Central memory CD8-positive, alpha-beta T cell (primary cell): ENCODE data around the gene TENM3.
"Not testable (repeated sequence)": the region's sequence is repeated elsewhere in the genome, so short reads cannot be mapped to it uniquely, and the experiment has no call there.

ENCODE experiments used
- ATAC-seq: fragments of 150-1000 bp; cut with Tn5 transposase; replicated peaks from 2 replicates; pipeline ENCODE4 v1.10.0; 2022; ENCODE audit warnings: mild to moderate bottlenecking, moderate FRiP score, moderate number of reproducible peaks; ENCODE audit not compliant: poor library complexity, severe bottlenecking; ENCODE audit errors: extremely low read depth
- DNase-seq, 2 donors: peaks; one replicate each; pipeline ENCODE4 v3.0.0; 2021; ENCODE audit warnings: low spot score in 2 of 2
- H3K27ac Mint-ChIP-seq: one replicate; pipeline ENCODE4 v1.8.0; 2022; ENCODE audit warnings: low read depth, mild to moderate bottlenecking, moderate library complexity, mixed read lengths
- H3K27me3 Mint-ChIP-seq: one replicate; pipeline ENCODE4 v1.8.0; 2022; ENCODE audit warnings: mixed read lengths
- H3K36me3 Mint-ChIP-seq: one replicate; pipeline ENCODE4 v1.8.0; 2022; ENCODE audit warnings: mild to moderate bottlenecking, moderate library complexity, mixed read lengths; ENCODE audit not compliant: insufficient read depth
- H3K4me1 Mint-ChIP-seq: one replicate; pipeline ENCODE4 v1.8.0; 2022; ENCODE audit warnings: mixed read lengths
- H3K4me3 Mint-ChIP-seq: one replicate; pipeline ENCODE4 v1.8.0; 2022; ENCODE audit warnings: mild to moderate bottlenecking, moderate library complexity, mixed read lengths
- H3K9me3 Mint-ChIP-seq: one replicate; pipeline ENCODE4 v1.8.0; 2022; ENCODE audit warnings: mixed read lengths

The TENM3 gene

GRCh38 chr4:182382941-182383340 lies 139.7 kb downstream of the TENM3 start:
- Mint-ChIP-seq H3K36me3 (no peaks in the 10 kb centered on the region), H3K27me3 (no peaks in the 10 kb centered on the region), H3K27ac (no peak overlapping the region), H3K4me3 (no peak overlapping the region), H3K9me3 (no peaks in the 10 kb centered on the region), H3K4me1 (no peaks in the 10 kb centered on the region)
- ATAC-seq (no peak), DNase-seq (no peak)

DNA sequence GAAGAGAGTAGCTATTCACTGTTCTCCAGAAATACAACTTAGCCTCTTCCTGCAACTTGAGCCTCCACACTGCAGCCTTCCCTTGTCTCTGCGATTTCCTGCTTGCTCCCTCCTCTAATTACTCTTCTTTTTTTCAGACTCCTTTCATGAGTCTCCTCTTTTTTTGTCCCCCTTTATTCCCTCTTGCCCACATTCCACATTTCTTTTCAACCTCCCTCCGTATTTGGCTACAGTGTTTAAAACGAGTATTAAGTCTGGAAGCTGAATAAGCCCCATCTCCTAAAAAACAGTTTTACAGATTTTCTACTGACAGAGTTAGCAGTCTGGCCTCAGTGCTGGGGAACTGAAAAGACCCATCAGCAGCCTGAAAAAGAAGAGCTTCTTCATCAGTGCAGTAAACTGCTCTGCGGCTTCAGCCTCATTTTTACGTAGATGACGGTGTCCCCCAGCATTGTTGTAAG lies 141.5 kb downstream of the TENM3 start:
- no peaks in the 10 kb centered on the region for H3K36me3 Mint-ChIP-seq
- DNase-seq, result no peak
- H3K9me3 Mint-ChIP-seq, result no peaks in the 10 kb centered on the region

GRCh38 chr4:182385897-182386296 lies 142.7 kb downstream of the TENM3 start:
- no peak for ATAC-seq
- H3K9me3 Mint-ChIP-seq, result no peaks in the 10 kb centered on the region
- H3K27me3 Mint-ChIP-seq, result no peaks in the 10 kb centered on the region
- no peak overlapping the region for H3K27ac Mint-ChIP-seq
- no peak overlapping the region for H3K4me3 Mint-ChIP-seq
- H3K4me1 Mint-ChIP-seq, result no peaks in the 10 kb centered on the region
- no peak for DNase-seq
- no peaks in the 10 kb centered on the region for H3K36me3 Mint-ChIP-seq

More for the DNA sequence above, 141.5 kb downstream of the TENM3 start:
- no peak for ATAC-seq
- Mint-ChIP-seq H3K4me1 (no peaks in the 10 kb centered on the region), H3K27ac (no peak overlapping the region), H3K27me3 (no peaks in the 10 kb centered on the region), H3K4me3 (no peak overlapping the region)

DNA sequence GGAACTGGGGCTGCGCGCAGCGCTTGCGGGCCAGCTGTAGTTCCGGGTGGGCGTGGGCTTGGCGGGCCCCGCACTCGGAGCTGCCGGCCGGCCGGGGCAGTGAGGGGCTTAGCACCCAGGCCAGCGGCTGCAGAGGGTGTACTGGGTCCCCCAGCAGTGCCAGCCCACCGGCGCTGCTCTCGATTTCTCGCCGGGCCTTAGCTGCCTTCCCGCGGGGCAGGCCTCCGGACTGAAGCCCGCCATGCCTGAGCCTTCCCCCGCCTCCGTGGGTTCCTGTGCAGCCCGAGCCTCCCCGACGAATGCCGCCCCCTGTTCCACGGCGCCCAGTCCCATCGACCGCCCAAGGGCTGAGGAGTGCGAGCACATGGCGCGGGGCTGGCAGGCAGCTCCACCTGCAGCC lies 143.4 kb downstream of the TENM3 start:
- not testable (repeated sequence) for H3K9me3 Mint-ChIP-seq, H3K27ac Mint-ChIP-seq, H3K36me3 Mint-ChIP-seq, ATAC-seq, DNase-seq, H3K4me3 Mint-ChIP-seq, H3K4me1 Mint-ChIP-seq, H3K27me3 Mint-ChIP-seq

DNA sequence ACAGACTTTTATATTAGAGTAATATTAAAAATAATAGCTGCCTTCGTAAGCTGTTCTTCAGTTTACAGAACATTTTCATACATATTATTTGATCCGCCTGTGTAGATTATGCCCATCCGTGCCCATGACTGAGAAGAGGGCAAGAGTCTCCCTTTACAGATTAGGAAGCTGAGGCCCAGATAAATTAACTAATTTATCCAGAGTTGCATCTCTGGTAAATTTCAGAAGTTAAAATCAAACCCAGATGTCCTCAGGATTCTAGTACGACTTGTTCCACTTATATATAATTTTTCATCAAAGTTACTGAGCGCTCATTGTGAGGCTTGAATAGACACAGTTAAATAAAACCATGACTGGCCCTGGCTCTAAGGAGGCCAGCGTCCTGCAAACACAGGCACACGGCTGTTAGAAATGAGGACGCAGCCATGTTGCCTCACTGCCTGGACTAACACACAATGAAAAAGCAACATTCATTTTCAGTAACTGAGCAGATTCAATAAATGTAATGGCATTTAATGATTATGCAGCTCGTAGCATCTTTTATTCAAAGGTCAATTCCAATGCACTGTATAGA lies 148.0 kb downstream of the TENM3 start:
- Mint-ChIP-seq H3K9me3 (peaks cover 7% of the 10 kb centered on the region), H3K27ac (no peak overlapping the region), H3K4me1 (no peaks in the 10 kb centered on the region), H3K36me3 (no peaks in the 10 kb centered on the region), H3K27me3 (no peaks in the 10 kb centered on the region), H3K4me3 (no peak overlapping the region)
- no peak for DNase-seq
- no peak for ATAC-seq

- Mint-ChIP-seq H3K4me3 (no peak overlapping the region), H3K27me3 (no peaks in the 10 kb centered on the region), H3K27ac (no peak overlapping the region), H3K9me3 (peaks cover 7% of the 10 kb centered on the region), H3K4me1 (no peaks in the 10 kb centered on the region), H3K36me3 (no peaks in the 10 kb centered on the region)
- no peak for ATAC-seq
- DNase-seq, result no peak
These were observed 151.0 kb downstream of the TENM3 start for GRCh38 chr4:182394181-182394580.

DNA sequence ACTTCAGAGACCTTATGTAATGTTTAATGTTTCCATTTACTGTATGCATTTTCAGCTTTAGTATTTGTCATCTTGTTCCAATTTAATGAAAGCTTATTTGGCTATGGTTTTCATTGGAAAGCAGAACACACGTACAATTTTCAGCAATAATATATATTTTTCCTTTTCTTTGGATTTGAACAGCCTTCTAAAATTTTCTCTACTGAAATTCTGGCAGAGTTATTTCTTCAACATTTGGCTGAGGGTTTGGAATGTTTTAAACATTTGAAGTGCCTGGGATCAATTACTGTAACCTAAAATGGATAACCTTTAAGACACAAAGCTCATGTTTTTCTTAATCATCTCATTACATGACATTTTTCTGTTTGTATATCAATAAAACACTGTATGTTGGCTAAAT lies 156.9 kb downstream of the TENM3 start:
- Mint-ChIP-seq H3K9me3 (no peaks in the 10 kb centered on the region), H3K4me1 (no peaks in the 10 kb centered on the region), H3K27me3 (no peaks in the 10 kb centered on the region), H3K4me3 (no peak overlapping the region), H3K27ac (no peak overlapping the region), H3K36me3 (no peaks in the 10 kb centered on the region)
- ATAC-seq (no peak), DNase-seq (no peak)

GRCh38 chr4:182400790-182401189 lies 157.6 kb downstream of the TENM3 start:
- Mint-ChIP-seq H3K27ac (no peak overlapping the region), H3K4me3 (no peak overlapping the region), H3K36me3 (no peaks in the 10 kb centered on the region), H3K27me3 (no peaks in the 10 kb centered on the region), H3K9me3 (no peaks in the 10 kb centered on the region), H3K4me1 (no peaks in the 10 kb centered on the region)
- ATAC-seq (no peak), DNase-seq (no peak)

- H3K27me3 Mint-ChIP-seq, result no peaks in the 10 kb centered on the region
- H3K4me1 Mint-ChIP-seq, result no peaks in the 10 kb centered on the region
- H3K4me3 Mint-ChIP-seq, result no peak overlapping the region
- no peaks in the 10 kb centered on the region for H3K9me3 Mint-ChIP-seq
- ATAC-seq, result no peak
- DNase-seq, result no peak
- no peak overlapping the region for H3K27ac Mint-ChIP-seq
- H3K36me3 Mint-ChIP-seq, result no peaks in the 10 kb centered on the region
These were observed 161.2 kb downstream of the TENM3 start for GRCh38 chr4:182404376-182404775.

DNA sequence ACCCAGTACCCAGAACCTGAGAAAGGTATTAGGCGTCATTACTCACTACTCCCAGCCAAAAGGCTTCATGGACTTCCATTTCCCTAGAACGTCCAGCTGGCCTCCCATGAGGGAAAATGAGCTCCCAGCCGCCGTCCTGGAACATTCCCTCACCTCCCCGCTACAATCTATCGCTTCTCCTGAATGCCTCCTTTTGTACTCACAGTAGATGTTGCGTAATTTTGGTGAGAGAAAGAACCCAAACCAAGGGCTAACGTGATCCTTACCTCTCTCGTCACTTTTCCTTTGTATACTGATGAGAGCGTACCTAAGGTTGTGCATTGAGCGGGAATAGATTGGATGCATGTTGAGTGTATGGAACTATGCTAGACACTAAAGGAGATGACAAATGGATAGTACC lies 161.9 kb downstream of the TENM3 start:
- Mint-ChIP-seq H3K27me3 (no peaks in the 10 kb centered on the region), H3K4me1 (no peaks in the 10 kb centered on the region), H3K36me3 (no peaks in the 10 kb centered on the region), H3K9me3 (no peaks in the 10 kb centered on the region), H3K27ac (no peak overlapping the region), H3K4me3 (no peak overlapping the region)
- DNase-seq (no peak), ATAC-seq (no peak)

GRCh38 chr4:182409271-182409670 lies 166.1 kb downstream of the TENM3 start:
- H3K4me1 Mint-ChIP-seq, result no peaks in the 10 kb centered on the region
- H3K27ac Mint-ChIP-seq, result no peak overlapping the region
- no peaks in the 10 kb centered on the region for H3K27me3 Mint-ChIP-seq
- ATAC-seq, result no peak
- no peak overlapping the region for H3K4me3 Mint-ChIP-seq
- no peaks in the 10 kb centered on the region for H3K9me3 Mint-ChIP-seq
- DNase-seq, result no peak
- H3K36me3 Mint-ChIP-seq, result no peaks in the 10 kb centered on the region

GRCh38 chr4:182411391-182411790 lies 168.2 kb downstream of the TENM3 start:
- Mint-ChIP-seq H3K27me3 (no peaks in the 10 kb centered on the region), H3K4me1 (no peaks in the 10 kb centered on the region), H3K36me3 (no peaks in the 10 kb centered on the region), H3K4me3 (no peak overlapping the region), H3K27ac (no peak overlapping the region), H3K9me3 (no peaks in the 10 kb centered on the region)
- ATAC-seq (no peak), DNase-seq (no peak)

DNA sequence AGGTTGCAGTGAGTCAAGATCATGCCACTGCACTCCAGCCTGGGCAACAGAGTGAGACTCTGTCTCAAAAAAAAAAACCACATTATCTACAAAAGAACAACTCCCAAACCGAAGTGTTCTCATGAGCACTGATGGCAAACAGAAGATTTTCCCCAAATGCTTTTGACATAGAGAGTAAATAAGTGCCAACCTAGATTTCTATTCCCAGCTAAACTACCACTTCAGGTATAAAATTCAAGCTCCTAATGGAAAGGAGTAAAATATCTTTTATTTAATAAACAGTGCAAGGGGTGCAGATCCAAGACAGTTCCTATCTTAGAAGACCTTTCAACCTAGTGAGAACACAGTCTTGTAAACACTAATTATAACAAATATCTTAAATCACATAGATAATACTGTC lies 170.3 kb downstream of the TENM3 start:
- Mint-ChIP-seq H3K9me3 (no peaks in the 10 kb centered on the region), H3K27ac (no peak overlapping the region), H3K27me3 (no peaks in the 10 kb centered on the region), H3K4me1 (no peaks in the 10 kb centered on the region), H3K36me3 (no peaks in the 10 kb centered on the region), H3K4me3 (no peak overlapping the region)
- no peak for DNase-seq
- no peak for ATAC-seq

DNA sequence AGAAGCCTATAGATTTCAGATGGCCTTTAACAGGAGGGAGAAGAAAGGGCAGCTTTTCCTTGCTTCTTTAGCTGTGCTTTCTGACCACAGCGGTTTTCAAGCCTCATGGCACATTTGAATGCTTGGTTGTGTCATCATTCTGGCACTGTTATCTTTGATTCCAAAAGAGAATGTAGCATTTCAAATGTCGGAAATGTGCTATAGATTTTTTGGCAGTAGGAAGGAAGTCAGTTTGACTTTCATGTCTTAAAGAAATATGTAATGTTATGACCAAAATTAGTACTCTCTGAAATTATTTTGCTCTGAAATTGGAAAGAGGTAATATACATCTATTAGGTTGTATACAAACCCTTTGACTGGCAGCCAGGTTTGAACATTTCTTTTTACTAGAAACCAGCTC lies 171.9 kb downstream of the TENM3 start:
- H3K27ac Mint-ChIP-seq, result no peak overlapping the region
- ATAC-seq (no peak), DNase-seq (no peak)
- no peaks in the 10 kb centered on the region for H3K36me3 Mint-ChIP-seq
- no peaks in the 10 kb centered on the region for H3K4me1 Mint-ChIP-seq
- H3K27me3 Mint-ChIP-seq, result no peaks in the 10 kb centered on the region
- H3K9me3 Mint-ChIP-seq, result no peaks in the 10 kb centered on the region
- no peak overlapping the region for H3K4me3 Mint-ChIP-seq
